Effector memory CD4-positive, alpha-beta T cell (primary cell): ENCODE measurements around the gene C21orf91.

Source experiments
- DNase-seq, 3 donors: peaks; one replicate each; pipeline ENCODE4 v3.0.0-alpha.2; 2020
- H3K27ac ChIP-seq: 2 replicates; pipeline ENCODE4 v1.7.0; 2013; ENCODE audit warnings: mild to moderate bottlenecking, low read length, moderate library complexity; ENCODE audit not compliant: insufficient read depth, poor library complexity, severe bottlenecking
- H3K27me3 ChIP-seq: replicated peaks from 2 replicates; pipeline ENCODE4 v1.7.0; 2013; ENCODE audit warnings: mild to moderate bottlenecking, low read length; ENCODE audit not compliant: insufficient read depth, control insufficient read depth, poor library complexity, severe bottlenecking
- H3K36me3 ChIP-seq: 2 replicates; pipeline ENCODE4 v1.7.0; 2013; ENCODE audit warnings: mild to moderate bottlenecking, low read length, moderate library complexity; ENCODE audit not compliant: control insufficient read depth, insufficient read depth
- H3K4me1 ChIP-seq: 2 replicates; pipeline ENCODE4 v1.7.0; 2013; ENCODE audit warnings: low read length, mild to moderate bottlenecking; ENCODE audit not compliant: control insufficient read depth, insufficient read depth, poor library complexity, severe bottlenecking
- H3K4me3 ChIP-seq: 2 replicates; pipeline ENCODE4 v1.7.0; 2013; ENCODE audit warnings: low read length, low read depth, mild to moderate bottlenecking; ENCODE audit not compliant: insufficient read depth, poor library complexity, severe bottlenecking
- H3K9me3 ChIP-seq: 2 replicates; pipeline ENCODE4 v1.7.0; 2013; ENCODE audit warnings: mild to moderate bottlenecking, low read length, moderate library complexity; ENCODE audit not compliant: control insufficient read depth
- total RNA-seq, 3 donors: gene quantifications; one replicate each; lab custom pipeline; 2026; lab: John Stamatoyannopoulos, UW

Gene C21orf91
- 69.9 to 126 (median 108) reads per million in 3 donors for total RNA-seq

DNA sequence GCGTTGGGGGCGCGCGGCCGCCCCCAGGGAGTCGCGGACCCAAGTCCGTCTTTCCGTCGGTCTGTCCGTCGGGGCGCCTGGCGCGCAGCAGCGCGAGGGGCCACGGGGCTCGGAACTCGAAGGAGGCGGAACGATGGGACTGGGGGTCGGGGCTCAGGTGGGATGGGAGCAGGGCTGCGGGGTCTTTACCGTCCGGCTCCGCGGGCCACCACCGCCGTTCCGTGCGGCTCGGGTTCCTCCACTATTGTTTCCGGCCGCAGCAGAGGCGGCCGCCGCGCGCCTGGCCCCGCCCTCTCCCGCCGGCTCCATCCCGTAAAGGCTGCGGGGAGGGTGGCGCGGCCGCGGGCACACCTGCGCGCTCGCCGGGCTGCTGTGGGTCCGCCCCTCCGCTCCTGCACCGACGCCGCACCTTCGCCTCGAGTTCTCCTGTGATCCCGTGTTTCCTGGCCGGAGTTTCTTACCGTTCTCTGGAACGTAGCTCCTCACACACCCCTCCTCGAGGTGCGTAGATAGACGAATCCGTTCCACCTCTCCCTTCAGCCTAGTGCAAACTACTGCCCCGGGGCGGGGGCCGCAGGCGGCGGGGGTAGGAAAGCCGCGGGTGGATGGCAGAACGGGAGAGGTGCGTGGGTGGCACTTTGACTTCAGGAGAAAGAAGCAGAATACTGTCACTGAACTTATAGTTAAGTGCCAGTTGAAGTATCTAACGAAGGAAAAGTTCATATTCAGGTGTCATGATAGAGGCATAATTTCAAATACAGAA lies at the start of gene C21orf91:
Gene C21orf91 (minus strand): TSS at position 243 of the 763 bp plus-strand sequence. CDS start 1,038 bp downstream, outside the sequence.
- Histone ChIP-seq H3K4me1 (peaks cover 26% of the 10 kb centered on the region), H3K27me3 (no peaks in the 10 kb centered on the region), H3K9me3 (no peaks in the 10 kb centered on the region), H3K36me3 (no peaks in the 10 kb centered on the region), H3K4me3 (peak within 1 kb of the TSS; percentile 98), H3K27ac (peak within 1 kb of the TSS; percentile 94)
- DNase-seq: peak; percentile 77 to 84 (median 81)

- Histone ChIP-seq H3K27ac (no peak overlapping the region), H3K9me3 (no peaks in the 10 kb centered on the region), H3K4me1 (no peaks in the 10 kb centered on the region), H3K4me3 (no peak overlapping the region), H3K36me3 (no peaks in the 10 kb centered on the region), H3K27me3 (no peaks in the 10 kb centered on the region)
- no peak for DNase-seq
Observed at GRCh38 chr21:17866590-17866989, 47.4 kb upstream of the C21orf91 start.

DNA sequence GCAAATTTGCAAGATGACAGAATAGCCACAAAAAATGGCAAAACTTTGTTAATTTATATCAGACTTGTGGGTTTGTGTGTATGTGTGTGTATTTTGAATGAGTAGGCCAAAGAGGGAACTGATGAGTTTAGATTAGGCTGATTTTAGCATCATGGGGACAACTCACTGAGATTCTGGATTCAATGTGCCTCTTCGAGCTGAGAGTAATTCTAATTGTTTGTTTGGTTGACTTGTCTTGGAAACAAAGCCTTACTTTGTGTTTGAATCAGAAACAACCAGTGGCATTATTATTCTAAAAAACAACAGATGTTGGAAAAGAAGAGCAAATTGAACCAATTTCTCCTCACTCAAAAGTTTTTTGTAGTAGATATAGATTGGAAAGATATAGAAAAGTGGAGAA lies 40.5 kb upstream of the C21orf91 start:
- Histone ChIP-seq H3K27ac (no peak overlapping the region), H3K9me3 (no peaks in the 10 kb centered on the region), H3K36me3 (no peaks in the 10 kb centered on the region), H3K27me3 (no peaks in the 10 kb centered on the region), H3K4me3 (no peak overlapping the region), H3K4me1 (no peaks in the 10 kb centered on the region)
- no peak for DNase-seq

GRCh38 chr21:17858747-17859146 lies 39.6 kb upstream of the C21orf91 start:
- no peak overlapping the region for H3K4me3 ChIP-seq
- no peaks in the 10 kb centered on the region for H3K4me1 ChIP-seq
- H3K27ac ChIP-seq: no peak overlapping the region
- DNase-seq: no peak
- H3K36me3 ChIP-seq: no peaks in the 10 kb centered on the region
- H3K9me3 ChIP-seq: no peaks in the 10 kb centered on the region
- no peaks in the 10 kb centered on the region for H3K27me3 ChIP-seq

GRCh38 chr21:17854745-17855144 lies 35.6 kb upstream of the C21orf91 start:
- no peaks in the 10 kb centered on the region for H3K9me3 ChIP-seq
- H3K27me3 ChIP-seq: no peaks in the 10 kb centered on the region
- no peak overlapping the region for H3K4me3 ChIP-seq
- DNase-seq: no peak
- H3K4me1 ChIP-seq: no peaks in the 10 kb centered on the region
- H3K27ac ChIP-seq: no peak overlapping the region
- H3K36me3 ChIP-seq: no peaks in the 10 kb centered on the region

DNA sequence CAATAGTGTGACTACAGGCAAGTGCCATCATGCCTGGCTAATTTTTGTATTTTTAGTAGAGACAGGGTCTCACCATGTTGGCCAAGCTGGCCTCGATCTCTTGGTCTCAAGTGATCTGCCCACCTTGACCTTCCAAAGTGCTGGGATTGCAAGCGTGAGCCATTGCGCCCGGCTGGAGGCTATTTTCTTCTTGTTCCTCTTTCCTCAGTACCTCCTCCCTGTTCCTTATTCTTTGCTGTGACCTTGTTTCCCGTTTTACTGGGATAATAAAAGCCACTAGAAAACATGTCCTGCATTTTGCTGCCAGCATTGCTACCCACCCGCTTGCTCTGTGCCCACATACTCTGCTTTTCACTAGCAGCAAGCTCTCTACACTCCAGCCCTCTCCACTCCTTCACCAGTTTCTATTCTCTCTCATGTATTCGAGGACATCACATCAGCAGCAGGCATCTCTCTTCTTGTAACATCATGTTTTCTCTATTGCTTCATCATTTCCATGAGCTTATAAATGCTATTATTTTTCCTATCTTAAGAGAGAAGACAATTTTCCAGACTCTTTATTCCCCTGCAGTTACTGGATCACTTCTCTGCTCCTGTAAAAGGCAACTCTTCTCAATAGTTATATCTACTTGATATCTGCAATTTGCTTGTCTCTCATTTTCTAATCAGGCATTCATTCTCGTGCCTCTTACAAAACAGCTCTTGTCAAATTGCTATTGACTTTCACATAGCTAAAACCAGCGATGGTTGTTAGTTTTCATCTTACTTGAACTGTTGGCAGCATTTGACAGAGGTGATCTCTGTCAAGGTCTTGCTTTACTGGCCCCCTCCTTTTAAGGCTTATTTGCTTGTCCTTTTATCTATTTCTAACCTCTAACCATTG lies 34.5 kb upstream of the C21orf91 start:
- no peaks in the 10 kb centered on the region for H3K27me3 ChIP-seq
- DNase-seq: no peak
- H3K4me1 ChIP-seq: no peaks in the 10 kb centered on the region
- no peak overlapping the region for H3K27ac ChIP-seq
- H3K9me3 ChIP-seq: no peaks in the 10 kb centered on the region
- H3K4me3 ChIP-seq: no peak overlapping the region
- H3K36me3 ChIP-seq: no peaks in the 10 kb centered on the region

DNA sequence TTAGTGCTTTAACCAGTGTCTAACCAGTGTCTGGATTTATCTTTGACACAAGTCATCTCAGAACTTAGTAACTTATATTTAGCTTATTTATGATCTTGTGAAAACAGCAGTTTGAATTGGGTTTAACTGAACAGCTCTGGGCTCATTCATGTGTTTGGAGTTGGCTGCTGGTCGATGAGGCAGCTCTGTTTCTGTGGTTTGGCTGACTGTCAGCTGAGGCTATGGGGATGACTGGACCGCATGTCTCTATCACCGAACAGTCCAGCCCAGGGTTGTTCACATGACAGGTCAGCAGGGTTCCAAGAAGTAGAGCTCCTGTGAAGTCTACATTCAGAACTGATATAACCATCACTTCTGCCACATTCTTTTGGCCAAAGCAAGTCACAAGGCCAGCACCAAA lies 29.1 kb upstream of the C21orf91 start:
- no peak overlapping the region for H3K4me3 ChIP-seq
- H3K27ac ChIP-seq: no peak overlapping the region
- H3K4me1 ChIP-seq: no peaks in the 10 kb centered on the region
- no peak for DNase-seq
- H3K9me3 ChIP-seq: no peaks in the 10 kb centered on the region
- no peaks in the 10 kb centered on the region for H3K27me3 ChIP-seq
- no peaks in the 10 kb centered on the region for H3K36me3 ChIP-seq

- no peaks in the 10 kb centered on the region for H3K36me3 ChIP-seq
- H3K27me3 ChIP-seq: no peaks in the 10 kb centered on the region
- no peaks in the 10 kb centered on the region for H3K9me3 ChIP-seq
- DNase-seq: no peak
- H3K27ac ChIP-seq: no peak overlapping the region
- H3K4me1 ChIP-seq: no peaks in the 10 kb centered on the region
- H3K4me3 ChIP-seq: no peak overlapping the region
Observed at GRCh38 chr21:17841103-17841502, 21.9 kb upstream of the C21orf91 start.

DNA sequence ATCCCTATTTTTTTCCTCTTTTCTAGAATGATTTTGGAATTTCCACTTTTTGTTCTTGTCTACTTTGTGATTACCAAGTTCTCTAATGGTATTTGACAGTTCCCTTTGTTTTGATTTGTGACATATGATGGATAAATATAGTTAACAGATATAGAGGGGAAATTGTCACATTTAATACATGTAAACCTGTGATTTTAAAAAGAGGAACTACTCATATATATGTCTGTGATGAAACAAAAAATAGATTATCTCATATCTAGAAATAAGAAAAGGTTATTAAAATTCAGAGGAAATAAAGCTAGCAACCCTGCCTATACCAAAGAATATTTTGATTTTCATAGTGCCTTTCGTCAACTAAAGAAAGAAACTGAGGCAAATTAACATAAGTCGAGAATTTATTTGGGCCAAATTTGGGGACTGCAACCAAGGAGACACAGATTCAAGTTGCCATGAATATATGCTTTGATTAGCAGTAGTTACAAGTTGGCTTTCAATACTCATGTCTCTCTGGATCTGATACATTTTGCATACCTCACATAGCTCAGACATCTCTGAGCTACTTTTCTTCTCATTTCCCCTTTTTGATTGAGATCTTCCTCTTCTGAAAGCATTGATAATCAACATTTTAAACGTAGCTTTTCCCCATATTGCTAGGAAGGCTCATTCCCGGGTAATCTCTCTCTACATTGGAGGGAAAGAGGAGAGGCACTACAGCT lies 15.6 kb upstream of the C21orf91 start:
- H3K27me3 ChIP-seq: no peaks in the 10 kb centered on the region
- H3K4me1 ChIP-seq: no peaks in the 10 kb centered on the region
- no peak for DNase-seq
- no peak overlapping the region for H3K4me3 ChIP-seq
- H3K36me3 ChIP-seq: no peaks in the 10 kb centered on the region
- no peaks in the 10 kb centered on the region for H3K9me3 ChIP-seq
- H3K27ac ChIP-seq: no peak overlapping the region
